GM19328 (cell line): ENCODE data around the gene TUBB1.
A peak's percentile ranks its signal among the peaks of the same experiment; 100 is the strongest.
"Not testable (repeated sequence)": the region's sequence is repeated elsewhere in the genome, so short reads cannot be mapped to it uniquely, and the experiment has no call there.

Experiments
- ATAC-seq: cut with Tn5 transposase; IDR thresholded peaks from one replicate; pipeline ENCODE4 v1.9.1; 2021; ENCODE audit warnings: mild to moderate bottlenecking, moderate library complexity; ENCODE audit not compliant: unreplicated experiment

TUBB1 gene

DNA sequence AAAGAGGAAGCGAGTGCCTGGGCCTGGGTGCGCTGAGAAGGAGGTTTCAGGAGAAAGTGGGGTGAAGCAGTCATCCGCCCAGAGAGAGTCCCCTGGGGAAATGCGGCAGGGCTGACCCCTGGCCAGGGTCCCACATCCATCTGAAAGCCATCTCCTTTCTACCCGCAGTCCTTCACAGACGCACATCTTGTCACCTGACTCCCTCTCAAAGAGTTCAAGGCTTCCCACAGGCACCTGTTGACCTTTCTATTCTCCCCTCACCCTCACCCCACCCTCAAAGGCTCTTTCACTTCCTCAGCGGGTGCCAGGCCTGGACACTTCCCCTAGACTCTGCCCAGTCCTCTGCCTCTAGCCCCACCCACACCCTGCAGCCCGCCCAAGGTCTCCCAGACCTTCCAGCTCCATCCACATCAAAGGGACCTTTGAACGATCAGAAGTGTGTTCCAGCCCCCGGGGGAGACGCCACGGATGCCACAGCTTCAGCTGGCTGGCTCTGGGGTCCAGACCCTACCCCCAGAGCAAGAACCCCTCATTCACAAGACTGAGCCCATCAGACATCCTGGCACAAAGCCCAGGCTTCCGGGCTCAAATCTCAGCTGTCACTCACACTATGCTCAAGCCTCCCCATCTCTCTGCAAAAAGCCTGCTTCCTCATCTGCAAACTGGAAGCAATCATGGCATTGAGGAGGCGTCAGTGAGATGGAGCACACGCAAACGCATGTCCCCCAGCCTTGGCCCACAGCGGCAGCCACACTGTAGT, 14.3 kb upstream of the TUBB1 start:
- ATAC-seq = peak; percentile 40

DNA sequence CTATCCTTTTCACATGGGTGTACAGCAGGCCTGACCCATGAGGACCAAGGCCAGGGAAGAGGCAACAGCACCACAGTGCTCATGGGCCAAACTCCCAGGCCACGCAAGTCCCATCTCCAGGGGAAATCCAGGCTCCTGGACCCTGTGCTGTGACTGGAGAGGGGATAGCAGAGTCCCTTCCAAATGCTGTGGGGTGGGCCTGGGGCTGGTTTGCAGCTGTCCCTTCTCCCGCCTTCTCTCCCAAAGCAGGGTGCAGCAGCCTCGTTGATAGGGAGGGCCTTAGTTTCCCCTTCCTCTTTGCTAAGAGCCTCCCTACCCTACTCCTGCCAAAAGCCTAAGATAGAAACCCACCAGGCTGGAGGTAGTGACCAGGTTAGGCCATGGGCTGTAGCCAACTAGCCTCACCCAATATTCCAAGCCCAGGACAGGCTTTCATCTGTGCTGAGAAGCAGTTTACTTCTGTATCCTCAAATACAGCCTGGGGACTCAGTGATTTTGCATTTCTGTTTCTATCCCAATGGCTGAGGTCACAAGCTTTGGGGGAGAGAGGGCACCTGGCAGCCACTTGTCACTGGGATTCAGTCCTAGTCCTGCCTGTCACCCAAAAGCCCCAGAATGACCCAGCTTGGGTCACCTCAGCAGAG, 13.6 kb upstream of the TUBB1 start:
- ATAC-seq = no peak

DNA sequence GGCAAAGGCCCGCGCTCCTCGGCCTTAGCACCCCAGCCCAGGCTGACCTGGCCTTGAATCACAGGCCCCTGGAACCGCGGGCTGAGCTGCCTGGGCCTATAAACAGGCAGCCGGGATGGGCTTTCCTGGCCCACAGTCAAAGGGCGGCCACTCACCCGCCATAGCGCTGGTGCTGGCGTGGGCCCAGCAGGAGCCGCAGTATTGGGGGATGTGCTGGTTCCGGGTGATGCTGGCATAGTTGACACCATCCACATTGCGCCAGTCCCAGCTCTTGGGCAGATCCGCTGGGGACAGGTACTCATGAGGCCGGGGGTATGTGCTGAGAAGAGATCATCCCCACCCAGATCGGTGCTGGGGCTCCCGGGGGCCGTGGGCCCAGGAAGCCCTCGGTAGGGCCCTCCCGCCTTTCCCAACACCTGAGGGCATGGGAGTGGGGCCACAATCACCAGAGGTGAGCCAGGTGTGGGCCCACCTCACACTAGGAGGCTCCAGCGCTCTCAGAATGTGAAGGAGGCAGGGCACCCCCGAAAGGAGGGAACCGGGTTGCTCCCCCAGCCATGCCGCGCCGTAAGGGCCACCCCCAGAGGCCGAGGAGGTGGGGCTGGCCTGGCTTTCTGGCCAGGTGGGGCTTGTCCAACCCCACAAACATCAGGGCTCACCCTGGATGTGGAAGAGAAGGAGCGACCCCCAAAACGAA, 12.9 kb upstream of the TUBB1 start:
- ATAC-seq = no peak

DNA sequence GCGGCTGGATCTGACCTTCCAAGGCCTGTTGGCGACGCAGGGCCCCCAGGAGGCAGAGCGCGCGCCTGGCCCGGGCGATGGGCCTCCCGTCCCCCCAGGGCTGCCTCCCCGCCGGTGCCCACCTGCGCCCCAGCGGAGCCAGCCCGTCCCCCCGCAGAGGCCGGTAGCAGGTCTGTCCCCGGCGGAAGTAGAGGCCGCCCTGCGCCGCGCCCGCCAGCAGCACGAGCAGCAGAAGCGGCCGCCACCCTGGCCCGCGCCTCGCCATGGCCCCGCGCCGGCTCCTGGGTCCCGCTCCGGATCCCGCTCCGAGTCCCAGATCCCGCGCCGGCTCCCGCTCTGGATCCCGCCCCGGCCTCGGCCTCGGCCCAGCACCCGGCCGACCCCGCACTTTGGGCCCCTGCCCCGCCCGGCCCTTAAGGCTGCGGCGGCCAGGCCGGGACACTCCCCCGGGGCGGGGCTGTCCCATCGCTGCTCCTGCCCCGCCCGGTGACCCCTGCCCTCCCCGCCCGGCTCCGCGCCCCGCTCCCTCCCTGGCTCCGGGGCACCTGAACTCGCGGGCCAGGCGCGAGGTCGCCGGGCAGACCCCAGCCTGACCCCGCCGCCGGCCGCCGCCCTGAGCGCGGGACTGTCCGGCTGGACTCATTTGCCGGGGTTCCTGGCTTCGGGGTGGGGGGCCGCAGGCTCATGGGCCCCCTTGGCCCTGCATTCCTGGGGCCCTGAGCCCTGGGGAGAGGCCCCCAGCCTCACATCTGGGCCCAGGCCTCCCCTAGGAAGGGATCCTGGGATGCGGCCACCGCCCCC, 12.2 kb upstream of the TUBB1 start, which contains the start of gene CTSZ:
Gene CTSZ (minus strand): TSS at position 391 of the 801 bp plus-strand sequence. CDS start 126 bp downstream, at position 265.
- ATAC-seq = peak; percentile 34

DNA sequence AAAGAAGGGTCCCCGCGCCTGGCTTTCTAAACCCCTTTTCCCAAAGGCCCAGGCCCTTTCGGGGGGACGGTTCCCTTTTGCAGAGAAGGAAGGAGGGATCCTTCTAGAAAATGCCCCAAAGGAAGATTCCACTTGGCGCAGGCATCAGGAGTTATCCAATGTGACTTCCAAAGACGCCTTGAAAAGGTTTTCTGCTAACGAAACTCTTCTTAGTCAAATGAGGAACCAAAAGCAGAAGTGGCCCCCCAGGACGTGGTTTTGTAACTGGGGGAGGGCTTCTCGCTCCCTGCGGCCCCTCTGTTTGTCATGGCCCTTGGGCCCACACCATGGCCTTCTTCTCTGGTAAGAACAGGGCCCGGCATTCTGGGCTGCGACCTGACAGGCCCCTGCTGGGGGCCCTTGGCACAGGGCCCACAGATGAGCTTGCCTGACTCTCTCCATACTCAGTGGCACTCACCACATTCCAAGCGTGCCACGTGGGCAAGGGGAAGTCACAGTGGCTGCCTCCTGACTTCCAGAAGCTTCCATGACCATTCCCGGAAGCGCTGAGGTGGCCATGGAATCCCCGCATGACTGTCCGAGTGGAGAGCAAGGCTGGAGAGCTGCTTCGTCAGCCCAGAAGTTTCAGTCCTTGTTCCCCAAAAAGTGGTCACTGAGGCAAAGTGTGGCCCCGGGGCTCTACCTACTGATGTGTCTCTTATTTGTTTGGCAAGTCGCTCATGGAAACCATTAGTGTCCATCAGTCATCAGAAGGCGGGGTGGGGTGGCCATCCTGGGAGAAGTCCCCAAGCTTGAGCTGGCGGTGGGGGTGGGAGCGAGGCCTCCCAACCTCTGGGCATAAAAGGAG, 11.3 kb upstream of the TUBB1 start:
- peak; percentile 33 for ATAC-seq

DNA sequence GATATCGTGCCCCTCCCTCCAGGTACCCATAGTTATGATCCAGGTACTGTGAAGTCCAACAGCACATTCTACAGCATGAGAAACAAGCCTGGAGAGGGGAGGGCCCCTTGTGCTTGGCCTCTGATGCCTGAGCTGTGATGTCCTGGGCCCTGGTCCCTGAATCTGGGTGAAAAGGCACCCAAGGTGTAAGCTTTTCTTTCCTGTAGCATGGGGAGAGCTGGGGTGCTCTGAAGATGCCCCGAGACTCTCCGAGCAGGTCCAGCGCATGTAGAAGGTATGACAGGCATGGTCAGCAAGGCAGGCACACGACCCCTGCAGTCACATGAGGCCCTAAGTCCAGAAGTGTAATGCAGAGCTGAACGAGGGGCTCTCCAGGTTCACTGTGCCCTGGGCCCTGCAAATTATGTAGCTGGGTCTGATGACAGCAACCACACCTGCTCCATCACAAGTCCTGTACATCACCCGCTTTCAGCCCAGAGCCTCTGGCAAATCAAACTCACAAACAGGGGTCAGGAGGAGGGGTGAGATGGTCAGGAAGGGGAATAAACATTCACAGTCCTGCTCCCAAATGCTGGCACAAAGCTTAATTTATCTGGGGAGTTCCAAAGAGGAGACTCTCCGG, 10.4 kb upstream of the TUBB1 start:
- no peak for ATAC-seq

DNA sequence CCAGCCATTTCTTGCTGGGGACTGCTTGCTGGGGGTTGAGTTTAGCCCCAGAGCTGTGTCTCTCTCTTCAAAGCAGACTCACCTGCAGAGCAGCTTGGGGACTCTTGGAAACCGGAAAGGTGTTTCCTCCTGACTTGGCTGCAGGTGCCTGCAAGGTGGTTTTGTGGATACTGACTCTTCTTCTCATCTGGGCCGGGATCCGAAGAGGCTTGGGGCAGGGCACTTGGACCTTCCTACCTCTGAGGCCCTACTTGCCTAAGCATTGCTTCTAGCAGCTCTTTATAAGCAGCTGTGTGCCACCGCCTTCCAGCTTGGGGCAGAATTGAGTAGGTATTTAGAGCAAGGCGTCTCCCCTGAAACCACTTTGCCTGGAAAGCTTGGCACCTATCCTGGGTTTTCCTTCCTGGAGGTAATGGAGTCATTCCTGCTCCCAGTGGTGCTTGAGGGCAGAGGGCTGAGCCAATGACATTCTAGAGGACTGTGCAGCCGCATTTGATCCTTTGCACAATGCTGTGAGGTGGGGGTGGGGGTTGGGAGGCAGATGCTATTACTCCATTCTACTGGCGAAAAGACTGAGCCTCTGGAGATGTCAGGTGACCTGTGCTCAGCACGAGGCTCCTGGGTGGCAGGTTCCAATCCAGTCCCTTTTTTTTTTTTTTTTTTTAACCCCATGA, 8.8 kb upstream of the TUBB1 start:
- no peak for ATAC-seq

DNA sequence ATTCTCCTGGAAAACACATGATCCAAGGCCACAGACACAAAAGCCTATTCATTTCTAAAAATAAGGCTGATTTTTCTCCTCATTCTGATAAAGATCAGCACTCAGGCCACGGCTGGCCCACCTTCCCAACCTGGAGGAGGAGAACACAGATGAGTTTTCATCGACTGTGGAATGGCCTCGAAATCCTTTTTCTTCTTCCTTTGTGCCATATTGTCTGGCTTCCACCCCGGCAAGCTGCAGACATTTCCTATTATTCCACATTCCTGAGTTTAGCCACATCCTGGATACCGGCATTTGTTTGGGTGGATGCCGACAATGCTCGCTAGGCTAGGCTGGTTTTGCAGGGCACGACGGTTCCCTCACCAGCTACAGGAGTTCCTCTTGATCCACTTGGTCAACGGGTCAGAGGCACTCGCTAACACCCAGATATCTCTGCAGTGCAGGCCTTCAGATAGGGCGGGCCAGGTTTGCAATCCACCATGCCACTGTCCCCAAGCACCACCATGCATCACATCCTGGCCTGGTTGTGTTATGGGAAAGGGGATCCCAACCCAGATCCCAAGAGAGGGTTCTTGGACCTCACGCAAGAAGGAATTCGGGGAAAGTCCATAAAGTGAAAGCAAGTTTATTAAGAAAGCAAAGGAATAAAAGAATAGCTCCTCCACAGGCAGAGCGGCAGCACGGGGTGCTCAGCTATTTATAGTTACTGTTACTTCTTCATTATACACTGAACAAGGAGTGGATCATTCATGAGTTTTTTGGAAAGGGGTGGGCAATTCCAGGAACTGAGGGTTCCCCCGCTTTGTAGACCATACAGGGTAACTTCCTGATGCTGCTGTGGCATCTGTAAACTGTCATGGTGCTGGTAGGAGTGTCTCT, 8.0 kb upstream of the TUBB1 start:
- no peak for ATAC-seq

DNA sequence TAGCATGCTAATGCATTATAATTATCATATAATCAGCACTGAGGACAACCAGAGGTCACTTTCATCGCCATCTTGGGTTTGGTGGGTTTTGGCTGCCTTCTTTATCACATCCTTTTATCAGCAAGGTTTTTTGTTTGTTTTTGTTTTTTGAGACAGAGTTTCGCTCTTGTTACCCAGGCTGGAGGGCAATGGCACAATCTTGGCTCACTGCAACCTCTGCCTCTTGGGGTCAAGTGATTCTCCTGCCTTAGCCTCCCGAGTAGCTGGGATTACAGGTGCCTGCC, 7.4 kb upstream of the TUBB1 start:
- not testable (repeated sequence) for ATAC-seq

DNA sequence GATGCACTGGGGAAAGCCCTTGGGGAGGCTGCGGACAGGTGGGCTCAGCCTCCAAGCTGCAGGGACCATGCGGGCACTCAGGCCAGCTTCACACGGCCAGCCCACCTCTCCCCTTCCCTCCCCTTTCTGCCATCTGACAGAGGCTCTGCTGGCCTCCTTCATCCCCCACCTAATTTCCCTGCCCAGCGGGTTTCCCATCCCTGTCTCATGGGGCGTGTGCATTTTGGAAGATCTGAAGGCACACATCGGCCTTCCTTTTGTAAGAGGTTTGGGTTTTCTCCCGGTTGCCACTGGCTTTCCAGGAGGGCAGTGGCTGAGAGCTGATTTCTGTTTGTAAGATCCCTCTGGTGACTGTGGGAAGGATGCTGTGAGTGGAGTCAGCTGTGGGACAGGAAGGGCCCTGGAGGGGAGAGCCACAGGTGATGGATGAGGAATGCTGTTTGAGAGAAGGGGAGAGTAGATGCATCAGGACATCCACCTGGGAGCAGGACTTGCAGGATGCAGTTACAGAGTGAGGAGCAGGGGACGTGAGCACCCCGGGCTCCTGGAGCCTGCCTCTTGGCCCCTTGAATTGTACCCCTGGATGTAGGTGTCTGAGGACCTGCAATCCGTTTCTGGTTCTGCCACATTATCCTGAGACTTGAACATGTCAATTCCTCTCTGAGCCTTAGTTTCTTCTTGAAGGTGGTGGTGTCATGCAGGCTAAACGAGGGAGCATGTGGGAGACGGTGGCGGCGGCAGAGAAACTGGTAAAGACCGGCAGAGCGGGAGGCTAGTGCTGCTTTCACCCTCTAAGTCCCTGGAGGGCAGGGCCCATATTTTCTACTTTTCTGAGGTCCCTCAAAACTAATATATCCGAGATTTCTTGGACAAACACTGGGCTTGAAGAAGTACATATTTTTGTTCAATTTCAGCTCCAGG, 5.9 kb upstream of the TUBB1 start:
- no peak for ATAC-seq

DNA sequence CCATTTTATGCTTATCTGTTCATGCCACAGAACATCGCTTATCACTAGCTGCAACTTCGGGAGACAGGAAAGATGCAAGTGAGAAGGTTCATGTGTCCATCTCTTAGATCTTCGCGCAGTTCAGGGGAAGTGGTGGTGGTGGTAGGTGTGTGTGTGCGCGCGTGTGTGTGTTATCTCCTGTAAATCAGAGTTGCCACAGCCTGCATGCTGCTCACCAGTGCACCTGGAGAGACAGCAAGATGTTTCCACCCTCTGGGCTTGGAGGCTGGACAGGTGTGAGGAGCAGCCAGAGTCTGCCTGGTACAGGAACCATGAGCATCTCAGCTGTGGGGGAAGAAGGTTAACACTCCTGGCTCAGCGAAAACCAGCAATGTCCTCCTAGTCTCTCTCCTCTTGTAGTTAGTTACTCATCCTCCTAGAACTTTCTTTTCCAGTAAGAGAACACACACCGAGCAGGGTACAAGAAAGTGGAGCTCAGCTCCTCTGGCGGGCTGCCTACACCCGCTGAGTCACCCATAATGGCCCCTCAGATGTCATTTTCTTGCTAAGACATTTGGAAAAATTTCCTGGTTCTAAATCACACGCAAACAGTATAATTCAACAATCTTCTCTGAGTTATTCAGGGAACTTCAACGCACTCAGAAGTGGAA, 5.1 kb upstream of the TUBB1 start:
- ATAC-seq = no peak

DNA sequence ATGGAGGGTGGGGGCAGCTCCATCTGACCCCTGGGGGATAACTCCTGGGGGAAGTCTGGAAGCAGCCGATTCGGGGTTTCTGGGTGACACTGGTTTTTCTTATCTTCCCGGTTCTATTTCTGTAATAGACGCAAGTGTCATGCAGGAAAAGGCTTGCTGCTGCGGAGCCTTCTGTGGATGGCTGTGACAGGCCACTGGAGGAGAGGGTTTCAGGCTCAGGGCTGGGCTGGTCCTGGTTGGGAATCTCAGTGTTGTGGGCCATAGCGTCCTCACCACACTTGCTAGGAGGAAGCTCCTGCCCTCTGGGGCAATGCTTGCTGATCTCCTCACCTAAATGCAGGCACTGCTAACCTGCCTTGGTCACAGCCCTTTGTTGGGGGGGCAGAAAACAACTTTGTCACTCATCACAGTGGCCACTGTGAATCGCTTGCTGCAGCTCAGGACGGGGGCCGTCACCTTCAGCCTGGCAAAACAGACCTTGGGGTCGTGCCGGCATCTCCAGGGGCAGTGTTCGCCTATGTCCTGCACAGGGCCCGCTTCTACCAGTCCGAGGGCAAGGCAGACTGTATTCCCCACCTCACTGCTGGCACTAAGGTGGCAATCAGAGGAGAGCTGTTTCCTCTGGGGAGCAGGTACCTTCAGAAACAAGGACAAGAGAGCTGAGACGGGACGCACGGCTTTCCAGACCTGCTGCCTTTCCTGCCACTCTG, 4.4 kb upstream of the TUBB1 start:
- ATAC-seq = no peak

DNA sequence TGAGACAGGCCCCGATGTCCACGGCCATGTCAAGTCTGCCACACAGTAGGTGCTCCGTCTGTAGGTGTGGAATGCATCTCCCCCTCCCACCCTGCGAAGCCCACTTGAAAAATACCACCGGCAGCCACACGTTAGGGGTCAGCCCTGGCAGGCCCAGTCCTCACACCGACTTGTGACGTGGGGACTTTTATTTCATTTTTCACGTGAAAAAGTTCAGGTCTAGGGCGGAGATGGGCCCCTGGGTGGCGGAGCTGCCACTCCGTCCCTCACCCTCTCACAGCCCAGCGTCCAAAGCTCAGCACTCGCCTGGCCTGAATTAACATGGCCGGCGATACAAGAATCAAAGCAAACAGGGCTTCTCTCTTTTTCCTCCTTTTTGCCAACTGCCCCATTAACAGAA, 3.8 kb upstream of the TUBB1 start:
- no peak for ATAC-seq

DNA sequence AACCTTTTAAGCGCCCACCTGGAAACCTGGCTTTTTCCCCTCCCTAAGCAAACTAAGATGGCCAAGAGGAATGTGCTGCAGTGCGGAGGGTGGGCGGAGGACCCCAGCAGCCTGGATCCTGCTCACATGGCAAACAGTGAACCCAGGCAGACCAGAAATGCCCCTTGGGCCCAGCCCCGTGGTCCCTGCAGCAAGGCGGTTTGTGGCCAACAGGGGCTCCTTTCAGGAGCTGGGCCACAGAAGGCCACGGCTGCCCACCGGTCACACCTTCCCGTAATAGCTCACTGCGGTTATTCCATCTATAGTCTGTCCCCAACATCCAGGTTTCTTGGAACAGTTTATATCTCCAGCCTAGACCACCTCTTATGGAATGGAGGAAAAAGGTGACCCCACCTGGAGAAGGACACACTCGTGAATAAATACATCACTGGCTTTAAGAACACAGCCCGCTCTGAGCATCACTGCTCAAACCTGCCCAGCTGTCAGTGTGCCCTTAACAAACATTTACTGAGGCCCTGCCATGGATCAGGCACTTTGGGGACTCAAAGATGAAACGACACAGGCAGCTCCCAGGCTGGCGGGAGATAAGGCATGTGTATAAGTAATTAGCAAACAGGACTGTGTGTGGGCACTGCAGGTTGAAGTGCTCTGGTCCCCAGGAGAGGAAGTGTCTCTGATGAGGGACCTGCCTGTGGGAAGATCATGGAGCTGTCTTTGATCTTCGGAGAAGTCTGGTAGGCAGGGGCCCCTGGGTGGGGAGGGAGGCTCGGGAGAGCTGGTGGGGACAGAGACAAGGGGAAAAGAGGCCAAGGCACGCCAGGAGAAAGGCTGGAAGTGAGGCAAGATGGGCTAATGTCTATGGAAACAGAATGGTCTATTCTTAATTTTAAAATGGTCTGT, 3.2 kb upstream of the TUBB1 start:
- ATAC-seq = no peak

DNA sequence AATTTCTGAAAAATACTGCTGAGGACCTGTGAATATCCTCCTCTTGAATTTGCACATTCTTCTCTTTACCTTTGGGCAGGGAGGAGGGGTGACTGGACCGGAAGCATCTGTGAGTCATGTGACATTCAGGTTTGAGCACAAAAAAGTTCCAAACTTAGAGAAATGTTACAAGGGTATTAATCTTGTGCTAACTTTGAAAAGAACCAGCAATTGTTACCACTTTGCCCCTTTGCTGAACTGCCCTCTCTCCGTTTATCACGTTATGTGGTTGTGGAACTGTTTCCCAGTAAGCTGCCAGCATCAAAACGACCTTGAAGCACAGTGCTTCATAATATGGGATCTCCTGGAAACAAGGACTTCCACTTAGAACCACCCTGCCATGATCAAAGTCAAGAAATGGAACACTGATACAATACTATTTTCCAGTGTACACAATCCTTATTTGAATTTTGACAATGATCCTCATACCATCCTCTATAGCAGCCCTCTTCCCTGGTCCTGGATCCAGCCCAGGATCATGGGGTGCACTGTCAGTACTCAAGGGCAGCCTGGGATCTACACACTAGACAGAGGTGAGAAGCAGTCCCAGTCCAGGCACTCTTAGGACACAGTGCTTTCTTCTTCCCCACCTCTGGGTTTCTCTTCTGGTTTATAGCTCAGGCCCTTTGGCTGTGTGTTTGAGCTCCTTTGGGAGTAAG, 2.3 kb upstream of the TUBB1 start:
- no peak for ATAC-seq
